HG02798 (cell line): ENCODE data around the gene PLAC9.

Experiments
- ATAC-seq: cut with Tn5 transposase; IDR thresholded peaks from one replicate; pipeline ENCODE4 v1.9.1; 2021; ENCODE audit warnings: mild to moderate bottlenecking; ENCODE audit not compliant: unreplicated experiment, poor library complexity

PLAC9 gene

GRCh38 chr10:80158598-80159127 is 26.1 kb downstream of the PLAC9 start:
- ATAC-seq = no peak

- no peak for ATAC-seq
Observed at GRCh38 chr10:80159166-80159873, 26.8 kb downstream of the PLAC9 start.

GRCh38 chr10:80160361-80161320 is 28.1 kb downstream of the PLAC9 start:
- ATAC-seq = no peak

GRCh38 chr10:80161321-80162083 is 29.0 kb downstream of the PLAC9 start:
- no peak for ATAC-seq

GRCh38 chr10:80163741-80164341 is 31.3 kb downstream of the PLAC9 start:
- no peak for ATAC-seq

- ATAC-seq = no peak
Observed at GRCh38 chr10:80164596-80164995, 32.1 kb downstream of the PLAC9 start.

- ATAC-seq = no peak
Observed at GRCh38 chr10:80165173-80165572, 32.6 kb downstream of the PLAC9 start.

- no peak for ATAC-seq
Observed at GRCh38 chr10:80166581-80167470, 34.3 kb downstream of the PLAC9 start.

GRCh38 chr10:80167471-80168161 is 35.1 kb downstream of the PLAC9 start:
- ATAC-seq = no peak

GRCh38 chr10:80168162-80168511 is 35.6 kb downstream of the PLAC9 start:
- ATAC-seq = no peak

- no peak for ATAC-seq
Observed at GRCh38 chr10:80168679-80169380, 36.3 kb downstream of the PLAC9 start.

GRCh38 chr10:80170026-80170425 is 37.5 kb downstream of the PLAC9 start:
- no peak for ATAC-seq

GRCh38 chr10:80170641-80171040 is 38.1 kb downstream of the PLAC9 start:
- no peak for ATAC-seq

- no peak for ATAC-seq
Observed at GRCh38 chr10:80171248-80171660, 38.7 kb downstream of the PLAC9 start.

GRCh38 chr10:80172896-80173295 is 40.4 kb downstream of the PLAC9 start:
- no peak for ATAC-seq

GRCh38 chr10:80173466-80173865 is 40.9 kb downstream of the PLAC9 start:
- no peak for ATAC-seq

GRCh38 chr10:80174641-80175395 is 42.3 kb downstream of the PLAC9 start:
- no peak for ATAC-seq
